Measurements from ENCODE around the gene ADAM22.
"Not testable (repeated sequence)": the region's sequence is repeated elsewhere in the genome, so short reads cannot be mapped to it uniquely, and the experiment has no call there.

The ADAM22 gene, protein sequence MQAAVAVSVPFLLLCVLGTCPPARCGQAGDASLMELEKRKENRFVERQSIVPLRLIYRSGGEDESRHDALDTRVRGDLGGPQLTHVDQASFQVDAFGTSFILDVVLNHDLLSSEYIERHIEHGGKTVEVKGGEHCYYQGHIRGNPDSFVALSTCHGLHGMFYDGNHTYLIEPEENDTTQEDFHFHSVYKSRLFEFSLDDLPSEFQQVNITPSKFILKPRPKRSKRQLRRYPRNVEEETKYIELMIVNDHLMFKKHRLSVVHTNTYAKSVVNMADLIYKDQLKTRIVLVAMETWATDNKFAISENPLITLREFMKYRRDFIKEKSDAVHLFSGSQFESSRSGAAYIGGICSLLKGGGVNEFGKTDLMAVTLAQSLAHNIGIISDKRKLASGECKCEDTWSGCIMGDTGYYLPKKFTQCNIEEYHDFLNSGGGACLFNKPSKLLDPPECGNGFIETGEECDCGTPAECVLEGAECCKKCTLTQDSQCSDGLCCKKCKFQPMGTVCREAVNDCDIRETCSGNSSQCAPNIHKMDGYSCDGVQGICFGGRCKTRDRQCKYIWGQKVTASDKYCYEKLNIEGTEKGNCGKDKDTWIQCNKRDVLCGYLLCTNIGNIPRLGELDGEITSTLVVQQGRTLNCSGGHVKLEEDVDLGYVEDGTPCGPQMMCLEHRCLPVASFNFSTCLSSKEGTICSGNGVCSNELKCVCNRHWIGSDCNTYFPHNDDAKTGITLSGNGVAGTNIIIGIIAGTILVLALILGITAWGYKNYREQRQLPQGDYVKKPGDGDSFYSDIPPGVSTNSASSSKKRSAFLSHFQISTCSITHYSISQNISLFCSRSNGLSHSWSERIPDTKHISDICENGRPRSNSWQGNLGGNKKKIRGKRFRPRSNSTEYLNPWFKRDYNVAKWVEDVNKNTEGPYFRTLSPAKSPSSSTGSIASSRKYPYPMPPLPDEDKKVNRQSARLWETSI
- long read RNA-seq, donor 1, full-length matches to known transcripts: 1 of 1 reads
- long read RNA-seq, donor 1, partial matches to known transcripts: 0 of 1 reads
- long read RNA-seq, donor 1, other reads (novel, unspliced or antisense): 0 of 1 reads
- long read RNA-seq, donor 2: 0 reads
- long read RNA-seq, donor 3, full-length matches to known transcripts: 1 of 1 reads
- long read RNA-seq, donor 3, partial matches to known transcripts: 0 of 1 reads
- long read RNA-seq, donor 3, other reads (novel, unspliced or antisense): 0 of 1 reads
- long read RNA-seq, donor 4: 0 reads
- long read RNA-seq, donor 5: 0 reads
- long read RNA-seq, donor 6: 0 reads
- long read RNA-seq, donor 7: 0 reads
- long read RNA-seq, donor 8: 0 reads

DNA sequence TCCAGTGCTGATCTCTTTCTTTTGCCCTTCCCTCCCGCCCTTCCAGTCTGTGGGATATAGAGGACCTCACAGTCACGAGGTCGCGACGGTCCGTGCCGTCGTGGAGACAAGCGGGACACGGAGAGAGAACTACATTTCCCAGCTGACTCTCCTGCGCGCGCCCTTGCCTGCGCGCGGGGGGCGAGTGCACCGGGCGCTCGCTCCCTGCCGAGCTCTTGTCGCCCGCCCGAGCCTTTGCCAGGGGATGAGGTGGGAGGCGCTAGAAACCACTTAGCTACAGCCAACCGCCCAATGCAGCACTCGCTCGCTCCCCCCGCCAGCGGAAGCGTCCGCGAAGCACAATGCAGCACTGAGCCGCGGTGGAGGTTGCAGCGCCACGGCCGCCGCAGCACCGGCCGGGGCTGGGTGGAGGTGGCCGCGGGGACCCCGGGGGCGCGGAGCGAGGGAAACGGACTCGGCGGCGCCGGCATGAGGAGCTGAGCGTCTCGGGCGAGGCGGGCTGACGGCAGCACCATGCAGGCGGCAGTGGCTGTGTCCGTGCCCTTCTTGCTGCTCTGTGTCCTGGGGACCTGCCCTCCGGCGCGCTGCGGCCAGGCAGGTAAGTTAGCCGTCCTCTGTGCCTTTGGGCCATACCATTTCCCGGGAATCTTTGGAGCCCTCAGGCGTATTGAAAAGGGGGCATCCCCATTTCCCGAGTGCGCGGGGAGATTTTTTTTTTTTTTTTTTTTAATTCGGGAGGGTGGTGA, at the start of gene ADAM22:
Gene ADAM22 (plus strand): TSS at position 299 of the 746 bp plus-strand sequence. CDS start 215 bp downstream, at position 514.
- DNase-seq: peak; percentile 90

DNA sequence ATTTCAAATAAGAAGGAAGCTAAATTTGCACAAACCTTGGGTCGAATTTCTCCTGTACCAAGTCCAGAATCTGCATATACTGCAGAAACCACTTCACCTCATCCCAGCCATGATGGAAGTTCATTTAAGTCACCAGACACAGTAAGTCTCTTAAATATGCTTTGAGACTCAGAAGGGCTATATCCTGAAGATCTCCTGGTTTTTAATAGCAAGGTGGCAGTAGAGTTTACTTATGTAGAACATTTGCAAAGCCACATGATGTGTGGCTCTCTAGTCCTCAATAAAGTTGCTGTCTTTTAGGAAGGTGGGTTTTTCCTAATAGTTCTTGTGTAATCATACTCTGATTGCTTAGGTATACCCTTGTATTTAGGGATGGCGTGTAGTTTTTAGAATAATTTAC, 49.0 kb upstream of the ADAM22 start:
- no peak for DNase-seq

- no peak for DNase-seq
Measured at GRCh38 chr7:87886875-87887274, 47.2 kb upstream of the ADAM22 start.

DNA sequence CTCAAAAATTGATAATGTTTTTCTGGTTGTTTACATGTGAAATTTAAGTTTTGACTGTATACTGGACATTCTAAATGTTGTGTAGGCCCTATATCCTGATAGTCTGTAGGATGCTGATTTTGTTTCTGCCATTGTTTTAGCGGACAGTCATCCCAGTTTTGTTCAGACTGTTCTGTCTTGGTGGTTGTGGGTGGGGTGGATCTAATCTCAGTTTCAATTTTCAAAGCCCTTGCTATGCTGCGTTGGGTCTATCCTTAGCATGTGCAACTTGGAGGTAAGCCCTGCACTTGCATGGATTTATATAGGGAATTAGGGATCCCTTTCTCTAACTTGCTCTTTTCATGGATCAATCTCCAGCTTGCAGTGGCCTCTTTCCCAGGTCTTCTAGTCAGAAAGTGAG, 38.7 kb upstream of the ADAM22 start:
- no peak for DNase-seq

DNA sequence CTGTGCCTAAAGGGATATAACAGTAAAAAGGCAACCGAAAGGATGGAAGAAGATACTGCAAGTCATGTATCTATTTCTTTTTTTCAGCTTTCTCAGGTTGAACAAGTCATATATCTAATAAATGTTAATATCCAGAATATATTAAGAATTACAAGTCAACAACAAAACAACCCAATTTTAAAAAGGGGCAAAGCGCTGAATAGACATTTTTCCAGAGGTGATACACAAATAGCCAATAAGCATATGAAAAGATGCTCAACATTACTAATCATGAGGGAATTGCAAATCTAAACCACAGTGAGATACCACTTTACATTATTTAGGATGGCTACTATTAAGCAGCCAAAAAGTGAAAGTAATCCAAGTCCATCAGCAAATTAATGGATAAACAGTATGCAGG, 34.8 kb upstream of the ADAM22 start:
- DNase-seq: no peak

DNA sequence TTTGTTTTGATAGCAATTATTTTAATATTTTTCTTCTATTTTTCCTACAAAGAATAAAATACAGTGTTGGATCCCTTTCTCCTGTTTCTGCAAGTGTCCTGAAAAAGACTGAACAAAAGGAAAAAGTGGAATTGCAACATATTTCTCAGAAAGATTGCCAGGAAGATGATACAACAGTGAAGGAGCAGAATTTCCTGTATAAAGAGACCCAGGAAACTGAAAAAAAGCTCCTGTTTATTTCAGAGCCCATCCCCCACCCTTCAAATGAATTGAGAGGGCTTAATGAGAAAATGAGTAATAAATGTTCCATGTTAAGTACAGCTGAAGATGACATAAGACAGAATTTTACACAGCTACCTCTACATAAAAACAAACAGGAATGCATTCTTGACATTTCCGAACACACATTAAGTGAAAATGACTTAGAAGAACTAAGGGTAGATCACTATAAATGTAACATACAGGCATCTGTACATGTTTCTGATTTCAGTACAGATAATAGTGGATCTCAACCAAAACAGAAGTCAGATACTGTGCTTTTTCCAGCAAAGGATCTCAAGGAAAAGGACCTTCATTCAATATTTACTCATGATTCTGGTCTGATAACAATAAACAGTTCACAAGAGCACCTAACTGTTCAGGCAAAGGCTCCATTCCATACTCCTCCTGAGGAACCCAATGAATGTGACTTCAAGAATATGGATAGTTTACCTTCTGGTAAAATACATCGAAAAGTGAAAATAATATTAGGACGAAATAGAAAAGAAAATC, 26.7 kb upstream of the ADAM22 start:
- DNase-seq: not testable (repeated sequence)

DNA sequence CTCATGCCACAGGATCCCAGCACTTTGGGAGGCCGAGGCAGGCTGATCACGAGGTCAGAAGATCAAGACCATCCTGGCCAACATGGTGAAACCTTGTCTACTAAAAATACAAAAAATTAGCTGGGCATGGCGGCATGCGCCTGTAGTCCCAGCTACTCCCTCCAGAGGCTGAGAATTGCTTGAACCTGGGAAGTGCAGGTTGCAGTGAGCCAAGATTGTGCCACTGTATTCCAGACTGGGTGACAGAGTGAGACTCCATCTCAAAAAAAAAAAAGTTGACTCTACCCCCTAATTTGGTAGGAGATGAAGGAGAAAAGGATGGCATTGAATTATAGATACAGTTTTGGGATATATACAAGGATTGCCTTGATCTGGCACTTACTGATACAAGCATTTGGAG, 25.2 kb upstream of the ADAM22 start:
- DNase-seq: not testable (repeated sequence)

GRCh38 chr7:87912121-87912520, 21.9 kb upstream of the ADAM22 start:
- DNase-seq: no peak

DNA sequence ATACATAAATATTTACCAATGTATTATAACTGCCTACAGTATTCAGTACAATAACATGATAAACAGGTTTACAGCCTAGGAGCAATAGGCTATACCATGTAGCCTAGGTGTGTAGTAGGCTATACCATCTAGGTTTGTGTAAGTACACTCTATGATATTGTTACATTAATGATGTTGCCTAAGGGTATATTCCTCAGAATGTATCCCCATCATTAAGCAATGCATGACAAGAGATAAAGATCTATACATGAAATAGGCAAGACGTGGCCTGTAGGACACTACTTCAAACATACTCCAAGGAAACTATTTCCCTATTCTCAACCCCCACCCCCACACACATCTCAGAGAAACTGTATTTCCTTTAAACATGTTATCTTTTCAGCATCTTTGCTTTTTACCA, 15.3 kb upstream of the ADAM22 start:
- DNase-seq: no peak

DNA sequence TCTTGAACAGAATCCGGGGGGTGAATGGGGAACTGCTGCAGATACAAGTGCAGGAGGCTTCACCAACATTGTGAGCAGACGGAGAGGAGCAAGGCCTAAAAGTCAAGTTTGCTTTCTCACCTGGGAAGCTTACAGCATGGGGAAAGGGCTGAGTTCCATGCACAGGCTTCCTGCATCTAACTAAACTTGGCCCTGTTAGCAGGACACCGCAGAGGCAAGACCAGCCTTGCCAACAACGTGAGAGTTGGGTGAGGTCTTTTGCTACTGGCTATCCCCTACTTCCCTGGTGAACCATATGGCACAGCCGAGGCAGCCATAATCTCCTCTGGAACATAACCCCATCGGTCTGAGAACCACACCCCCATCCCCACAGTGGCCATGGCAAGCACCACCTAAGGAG, 14.2 kb upstream of the ADAM22 start:
- no peak for DNase-seq

- DNase-seq: no peak
Measured at GRCh38 chr7:87920578-87920977, 13.5 kb upstream of the ADAM22 start.

- not testable (repeated sequence) for DNase-seq
Measured at GRCh38 chr7:87922759-87923395, 11.2 kb upstream of the ADAM22 start.

DNA sequence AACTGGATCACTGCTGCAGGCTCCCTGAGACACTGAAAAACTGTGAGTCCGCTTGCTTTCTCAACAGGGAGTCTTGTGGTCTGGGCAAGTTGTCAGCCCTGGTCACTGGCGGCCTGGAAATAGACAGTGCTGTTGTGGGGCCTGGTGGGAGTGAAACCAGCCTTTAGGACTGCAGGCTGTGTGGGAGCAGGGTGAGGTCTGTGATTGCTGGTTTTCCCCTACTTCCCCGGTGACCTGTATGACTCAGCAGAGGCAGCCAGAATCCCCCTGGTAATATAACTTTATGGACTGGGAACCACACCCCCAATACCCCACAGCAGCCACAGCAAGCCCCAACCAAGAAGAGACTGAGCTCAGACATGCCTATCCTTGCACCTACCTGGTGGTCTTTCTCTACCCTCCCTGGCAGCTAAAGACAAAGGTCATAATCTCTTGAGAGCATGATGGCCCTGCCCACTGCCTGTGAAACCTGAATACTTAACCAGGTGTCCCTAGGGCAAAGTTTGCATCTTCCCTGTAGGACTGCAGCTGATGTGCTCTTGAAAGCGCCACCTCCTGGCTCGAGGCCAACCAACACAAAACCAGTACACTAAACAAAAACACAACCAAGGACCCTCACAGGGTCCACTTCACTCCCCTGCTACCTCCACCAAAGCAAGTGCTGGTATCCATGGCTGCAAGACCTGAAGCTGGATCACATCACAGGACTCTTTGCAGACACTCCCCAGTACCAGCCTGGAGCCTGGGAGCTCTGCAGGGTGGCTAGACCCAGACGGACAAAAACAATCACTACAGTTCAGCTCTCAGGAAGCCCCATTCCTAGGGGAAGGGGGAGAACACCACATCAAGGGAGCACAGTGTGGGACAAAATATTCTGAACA, 7.2 kb upstream of the ADAM22 start:
- DNase-seq: peak; percentile 4

DNA sequence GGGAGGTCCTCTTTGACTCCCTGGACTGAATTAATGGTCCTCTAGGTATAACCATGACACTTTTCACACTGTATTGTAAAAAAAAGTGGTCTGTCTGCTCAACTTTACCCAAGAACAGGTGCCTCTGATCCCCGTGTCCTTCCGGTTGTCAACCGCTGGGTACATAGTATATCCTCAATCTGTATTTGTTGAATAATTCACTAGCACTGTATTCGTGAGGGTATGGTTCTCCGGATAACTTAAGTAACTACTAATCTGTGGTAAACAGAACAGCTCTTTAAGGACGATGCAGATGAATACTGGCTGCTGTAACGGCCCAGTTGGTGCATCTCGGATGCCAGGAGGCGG, 472 bp upstream of the ADAM22 start:
- no peak for DNase-seq

- DNase-seq: peak; percentile 64
Measured at GRCh38 chr7:87934699-87935383, 790 bp downstream of the ADAM22 start.

GRCh38 chr7:87935384-87935706, 1.3 kb downstream of the ADAM22 start:
- no peak for DNase-seq

- no peak for DNase-seq
Measured at GRCh38 chr7:87941138-87941537, 7.1 kb downstream of the ADAM22 start.

DNA sequence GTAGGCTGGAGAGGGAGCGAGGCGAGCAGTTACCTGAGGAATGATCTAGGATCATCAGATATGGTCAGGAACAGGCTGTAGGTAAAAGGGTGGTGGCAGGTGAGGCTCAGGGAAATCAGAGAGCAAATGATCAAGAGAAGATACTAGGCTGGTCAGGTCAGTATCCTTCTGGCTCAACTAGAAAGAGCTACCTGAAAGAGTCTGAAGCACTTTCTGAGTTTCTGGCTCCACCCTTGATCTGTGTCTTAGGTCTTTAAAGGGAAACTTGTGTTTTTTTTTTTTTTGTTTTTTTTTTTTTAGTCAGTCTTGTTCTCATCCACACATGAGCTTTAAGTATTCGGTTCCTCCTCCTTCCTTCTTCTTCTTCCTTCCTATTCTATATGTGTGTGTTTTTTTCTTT, 10.5 kb downstream of the ADAM22 start:
- no peak for DNase-seq

DNA sequence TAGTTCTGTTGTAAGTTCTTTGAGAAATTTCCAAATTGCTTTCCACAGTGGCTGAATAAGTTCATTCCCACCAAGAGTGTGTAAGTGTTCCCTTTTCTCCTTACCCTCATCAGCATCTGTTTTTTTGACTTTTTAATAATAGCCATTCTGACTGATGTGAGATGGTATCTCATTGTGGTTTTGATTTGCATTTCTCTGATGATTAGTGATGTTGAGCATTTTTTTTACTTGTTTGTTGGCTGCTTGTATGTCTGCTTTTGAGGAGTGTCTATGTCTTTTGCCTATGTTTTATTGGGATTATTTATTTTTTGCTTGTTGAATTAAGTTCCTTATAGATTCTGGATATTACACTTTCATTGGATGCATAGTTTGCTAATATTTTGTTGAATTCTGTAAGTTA, 11.9 kb downstream of the ADAM22 start:
- DNase-seq: not testable (repeated sequence)

All from right kidney (tissue), 9 donors.